ENCODE results near the gene TMIGD2. TPM values are rescaled to one million over a fixed set of nuclear protein-coding genes. Genes with fewer than 3 reads are reported as not detected.

Gene TMIGD2
- total and polyA plus RNA-seq, 2 of the 4 experiments (the other 2 are of a cell fraction): not detected

DNA sequence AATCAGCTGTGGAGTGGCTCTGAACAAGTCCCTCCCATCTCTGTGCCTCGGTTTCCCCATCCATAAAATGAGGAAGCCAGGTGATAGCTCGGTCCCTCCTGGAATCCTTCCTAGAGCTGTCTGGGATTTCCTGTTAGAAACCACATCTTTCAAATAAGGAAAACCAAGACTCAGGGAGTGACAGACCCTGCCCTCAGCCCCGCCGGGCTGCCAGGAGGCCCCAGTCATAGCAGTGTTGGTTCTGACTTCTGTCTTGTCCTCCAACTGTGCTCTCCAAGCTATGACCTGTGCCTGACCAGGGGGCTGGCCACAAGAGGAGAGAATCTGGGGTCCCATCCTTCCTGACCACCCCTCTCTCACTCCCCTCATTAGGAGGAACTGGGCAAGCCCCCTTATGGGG lies 24.2 kb downstream of the TMIGD2 start (continued):
- TF ChIP-seq, protein P1, sequence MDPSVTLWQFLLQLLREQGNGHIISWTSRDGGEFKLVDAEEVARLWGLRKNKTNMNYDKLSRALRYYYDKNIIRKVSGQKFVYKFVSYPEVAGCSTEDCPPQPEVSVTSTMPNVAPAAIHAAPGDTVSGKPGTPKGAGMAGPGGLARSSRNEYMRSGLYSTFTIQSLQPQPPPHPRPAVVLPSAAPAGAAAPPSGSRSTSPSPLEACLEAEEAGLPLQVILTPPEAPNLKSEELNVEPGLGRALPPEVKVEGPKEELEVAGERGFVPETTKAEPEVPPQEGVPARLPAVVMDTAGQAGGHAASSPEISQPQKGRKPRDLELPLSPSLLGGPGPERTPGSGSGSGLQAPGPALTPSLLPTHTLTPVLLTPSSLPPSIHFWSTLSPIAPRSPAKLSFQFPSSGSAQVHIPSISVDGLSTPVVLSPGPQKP (IDR thresholded peaks at IDR 0.05; ENCODE audit: borderline replicate concordance, low read depth, low read length): no peak
- no peak for TF ChIP-seq RCOR1 (IDR thresholded peaks at IDR 0.05; ENCODE audit: insufficient replicate concordance, low read length)
- no peak for TF ChIP-seq MAFK (IDR thresholded peaks at IDR 0.05; ENCODE audit: low read depth, low read length)

DNA sequence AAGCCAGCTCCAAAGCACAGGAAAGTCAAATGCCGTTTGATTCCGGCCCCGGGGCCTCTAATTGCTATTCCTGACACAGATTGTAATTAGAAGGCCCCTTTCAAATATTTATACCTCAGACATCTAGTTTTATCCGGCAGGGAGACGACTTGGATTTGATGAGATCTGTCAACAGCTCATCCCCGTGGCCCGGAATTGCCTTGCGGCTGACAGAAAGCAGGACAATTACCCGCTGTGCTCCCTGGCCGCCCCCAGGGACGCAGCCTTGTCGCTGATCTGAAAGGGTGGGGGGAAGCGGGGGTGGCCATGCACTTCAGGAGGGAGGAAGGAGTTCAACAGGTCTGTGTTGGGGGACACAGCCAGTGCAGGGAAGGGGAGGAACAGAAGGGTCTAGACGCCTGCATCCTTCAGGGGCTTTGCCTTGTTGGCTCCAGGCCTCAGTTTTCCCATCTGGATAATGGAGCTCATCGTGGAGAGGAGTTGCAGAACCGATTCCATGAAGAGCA lies 24.9 kb downstream of the TMIGD2 start:
- no peak overlapping the region for H4K5ac ChIP-seq (ENCODE audit: low read depth, low read length)
- H4K8ac ChIP-seq (ENCODE audit: low read depth in 2 of 2, low read length in 2 of 2): no peak overlapping the region
- no peaks in the 10 kb centered on the region for H3K79me1 ChIP-seq (ENCODE audit: low read depth in 1 of 2, low read length in 2 of 2)
- intact Hi-C loops (cut with micrococcal nuclease) (no loop called here), in situ Hi-C loops (cut with MboI; ENCODE audit: low sequenced_read_pairs) (no loop called here), dilution Hi-C loops (cut with HindIII; ENCODE audit: low sequenced_read_pairs, unreplicated experiment) (no loop called here)
- no peak overlapping the region for H3K9ac ChIP-seq (ENCODE audit: low read depth, low read length)
- H3K4me3 ChIP-seq (ENCODE audit: insufficient read depth, low read depth, low read length): no peak overlapping the region
- H2BK15ac ChIP-seq (ENCODE audit: low read depth, low read length): no peak overlapping the region
- no peak overlapping the region for H3K4me2 ChIP-seq (ENCODE audit: low read depth, low read length)
- POLR2A ChIA-PET (ENCODE audit: unreplicated experiment): no interaction called here
- 17% methylated on average over 10 of the region's 16 CpGs; no CpG with 5 or more reads in 1 of the 2 experiments for WGBS, 2 experiments (ENCODE audit: extremely low coverage in 2 of 2, insufficient read length in 1 of 2)
- H2BK5ac ChIP-seq (ENCODE audit: low read depth, low read length, poor library complexity, severe bottlenecking): no peak overlapping the region
- H3K27ac ChIP-seq (ENCODE audit: insufficient read depth, low read length): no peak overlapping the region
- no peak for TF ChIP-seq RAD21 (IDR thresholded peaks at IDR 0.05; ENCODE audit: low read length)
- TF ChIP-seq, protein P1 (IDR thresholded peaks at IDR 0.05; ENCODE audit: borderline replicate concordance, low read depth, low read length): no peak
- TF ChIP-seq, protein P2, sequence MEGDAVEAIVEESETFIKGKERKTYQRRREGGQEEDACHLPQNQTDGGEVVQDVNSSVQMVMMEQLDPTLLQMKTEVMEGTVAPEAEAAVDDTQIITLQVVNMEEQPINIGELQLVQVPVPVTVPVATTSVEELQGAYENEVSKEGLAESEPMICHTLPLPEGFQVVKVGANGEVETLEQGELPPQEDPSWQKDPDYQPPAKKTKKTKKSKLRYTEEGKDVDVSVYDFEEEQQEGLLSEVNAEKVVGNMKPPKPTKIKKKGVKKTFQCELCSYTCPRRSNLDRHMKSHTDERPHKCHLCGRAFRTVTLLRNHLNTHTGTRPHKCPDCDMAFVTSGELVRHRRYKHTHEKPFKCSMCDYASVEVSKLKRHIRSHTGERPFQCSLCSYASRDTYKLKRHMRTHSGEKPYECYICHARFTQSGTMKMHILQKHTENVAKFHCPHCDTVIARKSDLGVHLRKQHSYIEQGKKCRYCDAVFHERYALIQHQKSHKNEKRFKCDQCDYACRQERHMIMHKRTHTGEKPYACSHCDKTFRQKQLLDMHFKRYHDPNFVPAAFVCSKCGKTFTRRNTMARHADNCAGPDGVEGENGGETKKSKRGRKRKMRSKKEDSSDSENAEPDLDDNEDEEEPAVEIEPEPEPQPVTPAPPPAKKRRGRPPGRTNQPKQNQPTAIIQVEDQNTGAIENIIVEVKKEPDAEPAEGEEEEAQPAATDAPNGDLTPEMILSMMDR (conservative IDR thresholded peaks at IDR 0.05; ENCODE audit: low read depth, low read length): no peak
- no peak for TF ChIP-seq CEBPB (IDR thresholded peaks at IDR 0.05; ENCODE audit: low read depth, low read length)
- no peak for TF ChIP-seq RCOR1 (IDR thresholded peaks at IDR 0.05; ENCODE audit: insufficient replicate concordance, low read length)
- no peak overlapping the region for H3K56ac ChIP-seq (ENCODE audit: extremely low read depth, insufficient read depth, low read length)
- ATAC-seq (ENCODE audit: low read depth): no peak
- CTCF ChIA-PET: no interaction called here
- peaks cover 40% of the 10 kb centered on the region for H3K27me3 ChIP-seq (ENCODE audit: control insufficient read depth, insufficient read depth, low read length)
- H3K23ac ChIP-seq (ENCODE audit: low read depth, low read length): no peak overlapping the region
- no peak overlapping the region for H2AK5ac ChIP-seq (ENCODE audit: low read depth, low read length)
- DNase-seq: no peak
- H4K20me1 ChIP-seq (ENCODE audit: insufficient read depth, low read length): no peaks in the 10 kb centered on the region
- no peak overlapping the region for H3K18ac ChIP-seq (ENCODE audit: low read depth, low read length)
- H2AK9ac ChIP-seq (replicated peaks; ENCODE audit: low read depth, low read length, poor library complexity): no peak overlapping the region
- H2BK120ac ChIP-seq (ENCODE audit: low read depth, low read length): no peak overlapping the region
- H4K91ac ChIP-seq (ENCODE audit: insufficient read depth, low read depth, low read length): no peak overlapping the region
- no peak overlapping the region for H3K4ac ChIP-seq (ENCODE audit: low read depth, low read length)
- no peaks in the 10 kb centered on the region for H3K36me3 ChIP-seq (ENCODE audit: control insufficient read depth, insufficient read depth, low read length)
- H2BK20ac ChIP-seq (ENCODE audit: low read depth, low read length): no peak overlapping the region
- H3K14ac ChIP-seq (replicated peaks; ENCODE audit: low read depth, low read length): no peak overlapping the region
- no peaks in the 10 kb centered on the region for H3K9me3 ChIP-seq (ENCODE audit: control insufficient read depth, insufficient read depth, low read length)
- no peaks in the 10 kb centered on the region for H3K9me1 ChIP-seq (ENCODE audit: insufficient read depth, low read length)
- no TSS peak for BruUV-seq (replicated peaks)
- no peaks in the 10 kb centered on the region for H3K4me1 ChIP-seq (ENCODE audit: control insufficient read depth, insufficient read depth, low read length)
- H2AFZ ChIP-seq (replicated peaks; ENCODE audit: low read length, poor library complexity): no peak overlapping the region
